Measurements from ENCODE around the gene RBM12.

Gene RBM12

GRCh38 chr20:35652641-35653429 lies 11.9 kb downstream of the RBM12 start:
- no peak for DNase-seq

GRCh38 chr20:35651958-35652357 lies 12.7 kb downstream of the RBM12 start:
- no peak for DNase-seq

- no peak for DNase-seq
Observed at GRCh38 chr20:35650632-35651031, 14.1 kb downstream of the RBM12 start.

- DNase-seq, result no peak
Observed at GRCh38 chr20:35648836-35649235, 15.9 kb downstream of the RBM12 start.

GRCh38 chr20:35644806-35645205 lies 19.9 kb downstream of the RBM12 start:
- DNase-seq, result no peak

- DNase-seq, result no peak
Observed at GRCh38 chr20:35643045-35643444, 21.7 kb downstream of the RBM12 start.

- DNase-seq, result no peak
Observed at GRCh38 chr20:35641743-35642142, 23.0 kb downstream of the RBM12 start.

GRCh38 chr20:35640724-35641123 lies 24.0 kb downstream of the RBM12 start:
- DNase-seq, result no peak

- DNase-seq, result no peak
Observed at GRCh38 chr20:35638751-35639150, 25.9 kb downstream of the RBM12 start.

- no peak for DNase-seq
Observed at GRCh38 chr20:35637276-35637675, 27.4 kb downstream of the RBM12 start.

- no peak for DNase-seq
Observed at GRCh38 chr20:35636095-35636494, 28.6 kb downstream of the RBM12 start.

- no peak for DNase-seq
Observed at GRCh38 chr20:35635652-35636051, 29.0 kb downstream of the RBM12 start.

- DNase-seq, result no peak
Observed at GRCh38 chr20:35632539-35633115, 32.1 kb downstream of the RBM12 start.

- no peak for DNase-seq
Observed at GRCh38 chr20:35630636-35631035, 34.1 kb downstream of the RBM12 start.

GRCh38 chr20:35629427-35630145 lies 35.1 kb downstream of the RBM12 start:
- DNase-seq, result no peak

- DNase-seq, result no peak
Observed at GRCh38 chr20:35627121-35627520, 37.6 kb downstream of the RBM12 start.

GRCh38 chr20:35626386-35627001 lies 38.2 kb downstream of the RBM12 start:
- DNase-seq, result no peak

GRCh38 chr20:35625584-35626385 lies 38.9 kb downstream of the RBM12 start:
- no peak for DNase-seq

GRCh38 chr20:35621560-35621946 lies 43.1 kb downstream of the RBM12 start:
- DNase-seq, result no peak

GRCh38 chr20:35620818-35621559 lies 43.7 kb downstream of the RBM12 start:
- no peak for DNase-seq

- DNase-seq, result peak; percentile 82 to 88
Observed at GRCh38 chr20:35619196-35620095, 45.3 kb downstream of the RBM12 start.

Data from activated CD4-positive, alpha-beta T cell treated with anti-CD3 and anti-CD28 coated beads, Interleukin-2, amount 50 U/mL, for 48 hours (primary cell).